GM12865 (cell line): Measurements from ENCODE around the gene BPIFB2.

Experiments
- DNase-seq: peaks from one replicate; pipeline ENCODE4 v3.0.0; 2010; ENCODE audit warnings: low read depth
- H3K4me3 ChIP-seq: 2 replicates; pipeline ENCODE4 v1.5.1; 2011; ENCODE audit warnings: mild to moderate bottlenecking, low read depth, low read length, control low read depth
- TF ChIP-seq, protein P1 (sequence below): IDR thresholded peaks from 2 replicates; pipeline ENCODE4 v1.5.1; 2011; ENCODE audit warnings: low read length, control low read depth, low read depth, inconsistent platforms; ENCODE audit not compliant: insufficient read depth; ENCODE audit errors: missing control alignments

Gene BPIFB2

DNA sequence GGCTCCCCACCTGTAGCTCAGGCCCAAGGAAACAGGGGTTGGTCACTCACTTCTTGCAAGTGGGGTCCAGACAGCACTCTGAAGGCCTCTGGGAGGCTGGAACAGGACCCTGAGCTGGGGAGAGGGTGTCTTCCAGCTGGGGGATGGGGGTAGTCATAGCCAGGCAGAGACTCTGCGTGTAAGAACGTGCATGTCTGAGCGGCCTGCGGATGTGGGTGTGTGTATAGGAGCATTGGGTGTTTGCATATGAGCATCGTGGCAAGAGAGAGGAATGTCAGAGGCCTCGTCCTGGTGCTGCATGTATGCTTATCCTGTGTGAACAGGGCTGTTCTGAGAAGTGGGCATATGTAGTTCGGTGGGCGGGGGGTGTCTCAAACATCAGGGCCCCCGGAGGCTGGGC lies 58.3 kb downstream of the BPIFB2 start:
- TF ChIP-seq, protein P1, sequence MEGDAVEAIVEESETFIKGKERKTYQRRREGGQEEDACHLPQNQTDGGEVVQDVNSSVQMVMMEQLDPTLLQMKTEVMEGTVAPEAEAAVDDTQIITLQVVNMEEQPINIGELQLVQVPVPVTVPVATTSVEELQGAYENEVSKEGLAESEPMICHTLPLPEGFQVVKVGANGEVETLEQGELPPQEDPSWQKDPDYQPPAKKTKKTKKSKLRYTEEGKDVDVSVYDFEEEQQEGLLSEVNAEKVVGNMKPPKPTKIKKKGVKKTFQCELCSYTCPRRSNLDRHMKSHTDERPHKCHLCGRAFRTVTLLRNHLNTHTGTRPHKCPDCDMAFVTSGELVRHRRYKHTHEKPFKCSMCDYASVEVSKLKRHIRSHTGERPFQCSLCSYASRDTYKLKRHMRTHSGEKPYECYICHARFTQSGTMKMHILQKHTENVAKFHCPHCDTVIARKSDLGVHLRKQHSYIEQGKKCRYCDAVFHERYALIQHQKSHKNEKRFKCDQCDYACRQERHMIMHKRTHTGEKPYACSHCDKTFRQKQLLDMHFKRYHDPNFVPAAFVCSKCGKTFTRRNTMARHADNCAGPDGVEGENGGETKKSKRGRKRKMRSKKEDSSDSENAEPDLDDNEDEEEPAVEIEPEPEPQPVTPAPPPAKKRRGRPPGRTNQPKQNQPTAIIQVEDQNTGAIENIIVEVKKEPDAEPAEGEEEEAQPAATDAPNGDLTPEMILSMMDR, result no peak
- H3K4me3 ChIP-seq, result no peak overlapping the region
- DNase-seq, result no peak

DNA sequence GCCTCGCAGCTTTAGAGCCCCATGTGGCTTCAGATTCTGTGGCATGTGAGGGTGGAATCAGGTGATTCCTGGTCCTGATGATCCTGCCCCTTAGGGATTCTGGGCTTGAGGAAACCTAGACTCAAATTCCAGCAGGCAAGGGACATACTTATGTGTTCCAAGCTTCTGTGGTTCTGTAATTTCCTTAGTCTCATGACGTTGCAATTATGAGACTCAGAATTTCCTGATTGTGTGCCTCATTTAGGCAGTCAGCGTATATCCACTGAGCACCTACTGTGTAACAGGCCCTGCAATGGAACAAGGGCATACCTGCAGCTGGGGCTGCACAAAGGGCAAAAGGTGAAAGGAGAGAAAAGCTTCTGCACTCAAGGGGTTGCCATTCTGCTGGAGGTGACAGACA lies 60.3 kb downstream of the BPIFB2 start:
- H3K4me3 ChIP-seq, result no peak overlapping the region
- no peak for DNase-seq
- TF ChIP-seq, protein P1, result no peak

DNA sequence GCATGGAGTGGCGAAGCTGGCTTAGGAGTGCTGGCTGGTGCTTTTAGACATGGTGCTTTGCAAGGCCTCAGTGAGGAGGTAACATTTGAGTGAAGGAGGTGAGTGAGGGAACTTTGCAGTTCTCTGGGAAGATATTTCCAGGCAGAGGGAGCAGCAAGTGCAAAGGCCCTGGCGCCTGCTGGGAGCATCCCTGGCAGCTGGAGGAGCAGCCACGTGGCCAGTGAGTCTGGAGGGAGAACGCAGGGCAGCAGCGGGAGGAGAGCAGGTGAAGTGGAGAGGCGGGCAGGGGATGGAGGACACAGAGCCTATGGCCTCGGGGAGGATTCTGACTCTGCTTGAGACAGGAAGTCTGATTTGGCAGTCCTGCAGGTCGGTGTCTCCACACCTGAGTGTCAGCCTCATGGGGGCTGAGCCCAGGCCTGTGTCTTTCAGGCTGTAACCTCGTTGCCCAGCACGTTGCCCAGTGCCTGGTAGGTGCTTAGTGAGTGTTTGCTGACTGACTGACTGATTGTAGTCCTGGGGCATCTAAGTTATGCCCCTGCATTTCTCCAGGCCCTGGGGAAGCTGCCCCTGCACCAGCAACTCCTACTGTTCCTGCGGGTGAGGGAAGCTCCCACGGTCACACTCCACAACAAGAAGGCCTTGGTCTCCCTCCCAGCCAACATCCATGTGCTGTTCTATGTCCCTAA lies 60.9 kb downstream of the BPIFB2 start:
- no peak for DNase-seq
- TF ChIP-seq, protein P1, result no peak
- H3K4me3 ChIP-seq, result no peak overlapping the region

- no peak overlapping the region for H3K4me3 ChIP-seq
- TF ChIP-seq, protein P1, result no peak
- no peak for DNase-seq
Measured at GRCh38 chr20:33069673-33070072, 62.2 kb downstream of the BPIFB2 start.

DNA sequence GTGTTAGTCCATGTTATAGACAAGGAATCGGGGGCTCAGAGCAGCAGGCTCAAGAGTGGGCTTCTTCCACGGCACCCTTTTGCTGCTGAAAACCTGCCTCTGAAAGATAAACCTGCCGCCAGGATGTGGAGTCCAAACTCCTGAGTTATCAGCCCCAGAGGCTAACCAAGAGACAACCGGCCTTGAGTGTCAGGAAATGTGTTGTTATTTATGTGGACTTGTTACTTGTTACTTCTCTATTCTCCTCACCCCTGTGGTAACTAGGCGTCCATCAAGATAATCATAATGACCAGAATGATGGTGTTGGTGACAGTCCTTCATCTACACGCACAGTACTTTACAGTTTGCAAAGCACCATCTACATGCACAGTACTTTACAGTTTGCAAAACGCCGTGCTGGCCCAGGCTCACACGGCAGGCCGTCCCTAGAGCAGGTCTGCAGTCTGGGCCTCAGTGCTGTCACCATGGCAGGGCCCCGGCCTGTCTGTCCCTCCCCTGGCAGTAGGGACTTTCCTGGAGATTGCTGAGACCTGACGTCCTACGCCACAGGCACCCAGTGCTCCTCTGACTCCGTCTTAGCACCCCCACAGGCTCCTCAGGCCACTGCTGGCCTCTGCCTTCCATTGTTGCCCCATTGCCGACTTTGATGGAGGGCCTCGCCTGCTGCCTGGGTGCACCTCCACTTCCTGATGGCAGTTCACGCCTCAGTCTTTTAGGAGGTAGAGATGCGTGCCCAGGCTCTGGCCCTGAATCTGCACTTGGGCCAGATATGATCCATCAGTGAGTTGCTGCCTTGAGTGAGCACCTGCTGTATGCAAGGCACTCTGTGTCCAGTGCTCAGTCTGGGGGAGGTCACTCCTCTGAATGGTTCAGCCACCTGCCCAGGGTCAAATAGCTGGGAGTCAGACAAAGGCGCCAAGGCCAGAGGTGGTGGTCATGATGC lies 62.9 kb downstream of the BPIFB2 start:
- DNase-seq, result no peak
- TF ChIP-seq, protein P1, result no peak

GRCh38 chr20:33071198-33071597 lies 63.7 kb downstream of the BPIFB2 start:
- H3K4me3 ChIP-seq, result no peak overlapping the region
- TF ChIP-seq, protein P1, result no peak
- no peak for DNase-seq

More for the DNA sequence above, 62.9 kb downstream of the BPIFB2 start:
- no peak overlapping the region for H3K4me3 ChIP-seq
